HepG2 (cell line): Measurements from ENCODE around the gene RFFL. TPM values are rescaled to one million over a fixed set of nuclear protein-coding genes. Genes with fewer than 3 reads are reported as not detected.

Source experiments
- ATF7 ChIP-seq, 2 experiments: fragments of 450-650 bp in 1 of 2; sonication (generic) in 1 of 2; formaldehyde crosslinking in 1 of 2; IDR thresholded peaks; 2 replicates each; pipeline versions ENCODE4 v1.4.0 to v1.6.1; 2016 to 2020; ENCODE audit warnings: antibody characterized with exemption in 1 of 2, mild to moderate bottlenecking in 1 of 2, missing genetic modification reagents in 1 of 2
- CREB1 ChIP-seq, 2 experiments: fragments of 450-650 bp in 1 of 2; IDR thresholded peaks; 2 replicates each; pipeline ENCODE4 v1.6.1; 2016 to 2017; ENCODE audit warnings: control low read depth in 1 of 2, mild to moderate bottlenecking in 1 of 2, missing compliant biosample characterization in 1 of 2, missing genetic modification characterization in 1 of 2
- EEA1 ChIP-seq: sonication (generic); formaldehyde crosslinking; IDR thresholded peaks from 2 replicates; pipeline ENCODE4 v1.5.1; 2020; ENCODE audit warnings: mild to moderate bottlenecking, missing genetic modification reagents, borderline replicate concordance
- ELF3 ChIP-seq: IDR thresholded peaks from 2 replicates; pipeline ENCODE4 v1.6.1; 2016; ENCODE audit warnings: missing genetic modification reagents, missing compliant biosample characterization
- FOXC1 ChIP-seq: sonication (generic); formaldehyde crosslinking; IDR thresholded peaks from 2 replicates; pipeline ENCODE4 v1.8.0; 2022; ENCODE audit warnings: mild to moderate bottlenecking, missing genetic modification reagents, borderline replicate concordance
- IRX3 ChIP-seq: sonication (generic); formaldehyde crosslinking; IDR thresholded peaks from 2 replicates; pipeline ENCODE4 v1.8.1; 2023; ENCODE audit warnings: mild to moderate bottlenecking, low read depth, missing genetic modification reagents, borderline replicate concordance
- KLF16 ChIP-seq, 2 experiments: sonication (generic) in 1 of 2; formaldehyde crosslinking in 1 of 2; IDR thresholded peaks; 2 replicates each; pipeline versions ENCODE4 v1.6.1 to v1.8.0; 2016 to 2023; ENCODE audit warnings: missing genetic modification reagents in 2 of 2, missing compliant biosample characterization in 1 of 2
- MXI1 ChIP-seq: IDR thresholded peaks from 3 replicates; pipeline ENCODE4 v1.6.1; 2012; ENCODE audit warnings: low read depth, low read length, inconsistent platforms, borderline replicate concordance
- PHF8 ChIP-seq: sonication (generic); formaldehyde crosslinking; IDR thresholded peaks from 2 replicates; pipeline ENCODE4 v1.5.0; 2020; ENCODE audit warnings: missing genetic modification reagents
- POGZ ChIP-seq: sonication (generic); formaldehyde crosslinking; IDR thresholded peaks from 2 replicates; pipeline ENCODE4 v1.4.0; 2020; ENCODE audit warnings: mild to moderate bottlenecking, missing genetic modification reagents
- RAD51 ChIP-seq: fragments of 450-650 bp; IDR thresholded peaks from 2 replicates; pipeline ENCODE4 v1.6.1; 2016; ENCODE audit warnings: borderline replicate concordance
- SMAD1 ChIP-seq: sonication (generic); formaldehyde crosslinking; IDR thresholded peaks from 2 replicates; pipeline ENCODE4 v1.4.0; 2020; ENCODE audit warnings: missing genetic modification reagents, low read depth, mild to moderate bottlenecking, borderline replicate concordance
- SNAPC2 ChIP-seq: sonication (generic); formaldehyde crosslinking; IDR thresholded peaks from 2 replicates; pipeline ENCODE4 v1.8.1; 2022; ENCODE audit warnings: mild to moderate bottlenecking, missing genetic modification reagents
- ZFX ChIP-seq: sonication (generic); formaldehyde crosslinking; IDR thresholded peaks from 2 replicates; pipeline ENCODE4 v1.4.0; 2020; ENCODE audit warnings: mild to moderate bottlenecking, low read depth, missing genetic modification reagents, moderate library complexity
- ZMYM2 ChIP-seq: sonication (generic); formaldehyde crosslinking; IDR thresholded peaks from 2 replicates; pipeline ENCODE4 v1.8.0; 2022; ENCODE audit warnings: mild to moderate bottlenecking, missing genetic modification reagents
- ZNF253 ChIP-seq: sonication (generic); formaldehyde crosslinking; IDR thresholded peaks from 2 replicates; pipeline ENCODE4 v1.8.0; 2022; ENCODE audit warnings: mild to moderate bottlenecking, missing genetic modification reagents, borderline replicate concordance
- ZNF331 ChIP-seq: sonication (generic); formaldehyde crosslinking; IDR thresholded peaks from 2 replicates; pipeline ENCODE4 v1.4.0; 2020; ENCODE audit warnings: missing genetic modification reagents
- ZNF367 ChIP-seq: sonication (generic); formaldehyde crosslinking; IDR thresholded peaks from 2 replicates; pipeline ENCODE4 v1.4.0; 2020; ENCODE audit warnings: missing genetic modification reagents, borderline replicate concordance
- ZNF607 ChIP-seq: sonication (generic); formaldehyde crosslinking; IDR thresholded peaks from 2 replicates; pipeline ENCODE4 v1.5.1; 2020; ENCODE audit warnings: missing genetic modification reagents, mild to moderate bottlenecking, borderline replicate concordance
- ZNF720 ChIP-seq: sonication (generic); formaldehyde crosslinking; IDR thresholded peaks from 2 replicates; pipeline ENCODE4 v1.4.0; 2020; ENCODE audit warnings: missing genetic modification reagents
- ZNF761 ChIP-seq: sonication (generic); formaldehyde crosslinking; conservative IDR thresholded peaks from 2 replicates; pipeline ENCODE4 v1.4.0; 2020; ENCODE audit warnings: mild to moderate bottlenecking, missing genetic modification reagents
- ZNF777 ChIP-seq: sonication (generic); formaldehyde crosslinking; IDR thresholded peaks from 2 replicates; pipeline ENCODE4 v1.4.0; 2020; ENCODE audit warnings: missing genetic modification reagents
- ZNF788 ChIP-seq: sonication (generic); formaldehyde crosslinking; IDR thresholded peaks from 2 replicates; pipeline ENCODE4 v1.5.0; 2020; ENCODE audit warnings: mild to moderate bottlenecking, missing genetic modification reagents, borderline replicate concordance
- ZNF790 ChIP-seq: sonication (generic); formaldehyde crosslinking; IDR thresholded peaks from 2 replicates; pipeline ENCODE4 v1.8.0; 2022; ENCODE audit warnings: missing genetic modification reagents, mild to moderate bottlenecking, borderline replicate concordance
- ZNF839 ChIP-seq: sonication (generic); formaldehyde crosslinking; IDR thresholded peaks from 2 replicates; pipeline ENCODE4 v1.4.0; 2020; ENCODE audit warnings: missing genetic modification reagents, mild to moderate bottlenecking, borderline replicate concordance
- ZNF878 ChIP-seq: sonication (generic); formaldehyde crosslinking; IDR thresholded peaks from 2 replicates; pipeline ENCODE4 v1.8.1; 2023; ENCODE audit warnings: mild to moderate bottlenecking, missing genetic modification reagents, moderate library complexity
- polyA plus RNA-seq, 8 experiments: library from polyadenylated mRNA; depleted of rRNA in 3 of 8; stranded (reverse) in 7 of 8; unstranded in 1 of 8; fragments of >200 nt; fragmentation: Illumina TruSeq in 4 of 8; extraction: Trizol in 4 of 8; gene quantifications; 2 replicates each; pipeline versions ENCODE4 v1.2.1 to v1.2.3, GENCODE V29; 2011 to 2016; ENCODE audit warnings: low read depth in 4 of 8, missing spikeins in 1 of 8, mixed read lengths in 1 of 8; ENCODE audit not compliant: insufficient read depth in 1 of 8
- total RNA-seq, 5 experiments: library from RNA; depleted of rRNA; stranded (reverse); fragments of >200 nt; fragmentation: Illumina TruSeq; extraction: Trizol; gene quantifications; 2 replicates each; pipeline ENCODE4 v1.2.3, GENCODE V29; 2016; ENCODE audit warnings: low read depth in 1 of 5
- TF ChIP-seq, protein P1 (sequence below): sonication (generic); formaldehyde crosslinking; IDR thresholded peaks from 2 replicates; pipeline ENCODE4 v1.5.0; 2020; ENCODE audit warnings: missing genetic modification reagents, mild to moderate bottlenecking, borderline replicate concordance
- TF ChIP-seq, protein P2 (sequence below): sonication (generic); formaldehyde crosslinking; IDR thresholded peaks from 2 replicates; pipeline ENCODE4 v1.4.0; 2020; ENCODE audit warnings: missing genetic modification reagents
- TF ChIP-seq, protein P3 (sequence below): sonication (generic); formaldehyde crosslinking; IDR thresholded peaks from 2 replicates; pipeline ENCODE4 v1.5.0; 2020; ENCODE audit warnings: missing genetic modification reagents

Gene RFFL
- total and polyA plus RNA-seq, 2 of the 13 experiments (the other 11 are each of a cell fraction or from before 2014, with no cell fraction given): 24.3 to 48.6 TPM

DNA sequence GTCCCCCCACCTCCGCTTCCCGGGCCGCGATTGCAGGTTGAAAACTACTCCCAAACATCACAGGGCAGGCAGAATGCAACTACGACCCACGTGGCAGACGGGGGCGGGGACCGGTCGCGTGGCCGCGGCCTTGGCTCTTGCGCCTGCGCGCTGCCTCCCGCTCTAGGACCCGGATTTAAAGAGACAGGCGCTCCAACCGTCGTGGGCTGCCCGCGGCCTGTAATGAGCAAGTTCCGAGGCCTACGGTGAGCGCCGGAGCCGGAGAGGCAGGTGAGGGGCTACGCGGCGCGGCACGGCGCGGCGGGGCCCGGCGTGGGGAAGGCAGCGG lies 83.2 kb downstream of the RFFL start, which contains the start of gene LIG3 (continued):
- TF ChIP-seq KLF16 (CRISPR knock-in tag; IDR thresholded peaks at IDR 0.05) (peak in 1 of 2 experiments; percentile 77; a peak in 2 of 4 replicates), POGZ (CRISPR knock-in tag) (peak; percentile 52; the same call in 1 of the 2 replicates), IRX3 (peak; percentile 28; the same call in 1 of the 2 replicates), ZMYM2 (CRISPR knock-in tag) (no peak), FOXC1 (CRISPR knock-in tag) (peak; percentile 76; the same call in 1 of the 2 replicates), CREB1 (IDR thresholded peaks at IDR 0.05) (0 out of 2 replicates have a peak, but pooled peaks have one; percentile 33), CREB1 (CRISPR knock-in tag; IDR thresholded peaks at IDR 0.05) (no peak), ZNF253 (CRISPR knock-in tag) (0 out of 2 replicates have a peak, but pooled peaks have one; percentile 20), ZNF788 (peak; percentile 50; the same call in 1 of the 2 replicates), MXI1 (peak; percentile 99), EEA1 (CRISPR knock-in tag) (no peak), ELF3 (CRISPR knock-in tag) (peak; percentile 38), ZNF839 (no peak), ZNF878 (CRISPR knock-in tag) (no peak), SMAD1 (CRISPR knock-in tag) (no peak), ZFX (CRISPR knock-in tag) (peak; percentile 73; the same call in 1 of the 2 replicates), PHF8 (peak; percentile 82), ZNF790 (CRISPR knock-in tag) (0 out of 2 replicates have a peak, but pooled peaks have one; percentile 50), ZNF607 (CRISPR knock-in tag) (0 out of 2 replicates have a peak, but pooled peaks have one; percentile 8), ZNF761 (CRISPR knock-in tag) (no peak; the same call in 1 of the 2 replicates), ZNF331 (CRISPR knock-in tag) (peak; percentile 63), ZNF777 (CRISPR knock-in tag) (no peak), ZNF720 (no peak), ZNF367 (CRISPR knock-in tag) (no peak), RAD51 (no peak), SNAPC2 (CRISPR knock-in tag) (no peak), ATF7 (IDR thresholded peaks at IDR 0.05) (no peak), ATF7 (CRISPR knock-in tag; IDR thresholded peaks at IDR 0.05) (no peak)
- TF ChIP-seq, protein P1, sequence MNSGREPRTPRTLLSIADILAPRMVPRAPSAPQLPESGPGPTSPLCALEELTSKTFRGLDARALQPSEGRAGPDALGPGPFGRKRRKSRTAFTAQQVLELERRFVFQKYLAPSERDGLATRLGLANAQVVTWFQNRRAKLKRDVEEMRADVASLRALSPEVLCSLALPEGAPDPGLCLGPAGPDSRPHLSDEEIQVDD (CRISPR knock-in tag): peak; percentile 52; the same call in 1 of the 2 replicates
- TF ChIP-seq, protein P2, sequence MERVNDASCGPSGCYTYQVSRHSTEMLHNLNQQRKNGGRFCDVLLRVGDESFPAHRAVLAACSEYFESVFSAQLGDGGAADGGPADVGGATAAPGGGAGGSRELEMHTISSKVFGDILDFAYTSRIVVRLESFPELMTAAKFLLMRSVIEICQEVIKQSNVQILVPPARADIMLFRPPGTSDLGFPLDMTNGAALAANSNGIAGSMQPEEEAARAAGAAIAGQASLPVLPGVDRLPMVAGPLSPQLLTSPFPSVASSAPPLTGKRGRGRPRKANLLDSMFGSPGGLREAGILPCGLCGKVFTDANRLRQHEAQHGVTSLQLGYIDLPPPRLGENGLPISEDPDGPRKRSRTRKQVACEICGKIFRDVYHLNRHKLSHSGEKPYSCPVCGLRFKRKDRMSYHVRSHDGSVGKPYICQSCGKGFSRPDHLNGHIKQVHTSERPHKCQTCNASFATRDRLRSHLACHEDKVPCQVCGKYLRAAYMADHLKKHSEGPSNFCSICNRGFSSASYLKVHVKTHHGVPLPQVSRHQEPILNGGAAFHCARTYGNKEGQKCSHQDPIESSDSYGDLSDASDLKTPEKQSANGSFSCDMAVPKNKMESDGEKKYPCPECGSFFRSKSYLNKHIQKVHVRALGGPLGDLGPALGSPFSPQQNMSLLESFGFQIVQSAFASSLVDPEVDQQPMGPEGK (CRISPR knock-in tag): peak; percentile 51
- TF ChIP-seq, protein P3, sequence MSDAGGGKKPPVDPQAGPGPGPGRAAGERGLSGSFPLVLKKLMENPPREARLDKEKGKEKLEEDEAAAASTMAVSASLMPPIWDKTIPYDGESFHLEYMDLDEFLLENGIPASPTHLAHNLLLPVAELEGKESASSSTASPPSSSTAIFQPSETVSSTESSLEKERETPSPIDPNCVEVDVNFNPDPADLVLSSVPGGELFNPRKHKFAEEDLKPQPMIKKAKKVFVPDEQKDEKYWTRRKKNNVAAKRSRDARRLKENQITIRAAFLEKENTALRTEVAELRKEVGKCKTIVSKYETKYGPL (CRISPR knock-in tag): peak; percentile 14; the same call in 1 of the 2 replicates
